HG02852 (cell line): ENCODE results near the gene LY6G6F.

ENCODE experiments used
- ATAC-seq: cut with Tn5 transposase; IDR thresholded peaks from one replicate; pipeline ENCODE4 v1.9.1; 2021; ENCODE audit warnings: mild to moderate bottlenecking, moderate library complexity; ENCODE audit not compliant: unreplicated experiment

The LY6G6F gene, protein sequence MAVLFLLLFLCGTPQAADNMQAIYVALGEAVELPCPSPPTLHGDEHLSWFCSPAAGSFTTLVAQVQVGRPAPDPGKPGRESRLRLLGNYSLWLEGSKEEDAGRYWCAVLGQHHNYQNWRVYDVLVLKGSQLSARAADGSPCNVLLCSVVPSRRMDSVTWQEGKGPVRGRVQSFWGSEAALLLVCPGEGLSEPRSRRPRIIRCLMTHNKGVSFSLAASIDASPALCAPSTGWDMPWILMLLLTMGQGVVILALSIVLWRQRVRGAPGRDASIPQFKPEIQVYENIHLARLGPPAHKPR

DNA sequence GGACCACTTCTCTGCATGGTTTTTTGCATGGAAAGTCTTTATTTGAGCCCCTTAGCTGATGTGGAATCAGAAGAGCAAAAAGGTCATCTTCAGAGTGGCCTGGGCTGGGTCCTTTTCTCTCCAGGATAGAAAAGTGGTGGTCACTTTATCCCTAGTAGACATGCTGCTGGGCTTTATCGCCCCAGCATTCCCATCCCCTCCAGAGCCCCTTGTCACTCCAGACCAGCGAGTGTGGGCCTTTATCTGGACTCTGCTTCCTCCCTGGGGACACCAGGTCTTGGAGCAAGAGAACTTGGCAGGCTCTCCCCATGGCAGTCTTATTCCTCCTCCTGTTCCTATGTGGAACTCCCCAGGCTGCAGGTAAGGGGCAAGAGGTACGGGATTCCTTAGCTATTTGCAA, at the start of gene LY6G6F:
Gene LY6G6F (plus strand): TSS at position 268 of the 400 bp plus-strand sequence. CDS start 41 bp downstream, at position 309.
- no peak for ATAC-seq

DNA sequence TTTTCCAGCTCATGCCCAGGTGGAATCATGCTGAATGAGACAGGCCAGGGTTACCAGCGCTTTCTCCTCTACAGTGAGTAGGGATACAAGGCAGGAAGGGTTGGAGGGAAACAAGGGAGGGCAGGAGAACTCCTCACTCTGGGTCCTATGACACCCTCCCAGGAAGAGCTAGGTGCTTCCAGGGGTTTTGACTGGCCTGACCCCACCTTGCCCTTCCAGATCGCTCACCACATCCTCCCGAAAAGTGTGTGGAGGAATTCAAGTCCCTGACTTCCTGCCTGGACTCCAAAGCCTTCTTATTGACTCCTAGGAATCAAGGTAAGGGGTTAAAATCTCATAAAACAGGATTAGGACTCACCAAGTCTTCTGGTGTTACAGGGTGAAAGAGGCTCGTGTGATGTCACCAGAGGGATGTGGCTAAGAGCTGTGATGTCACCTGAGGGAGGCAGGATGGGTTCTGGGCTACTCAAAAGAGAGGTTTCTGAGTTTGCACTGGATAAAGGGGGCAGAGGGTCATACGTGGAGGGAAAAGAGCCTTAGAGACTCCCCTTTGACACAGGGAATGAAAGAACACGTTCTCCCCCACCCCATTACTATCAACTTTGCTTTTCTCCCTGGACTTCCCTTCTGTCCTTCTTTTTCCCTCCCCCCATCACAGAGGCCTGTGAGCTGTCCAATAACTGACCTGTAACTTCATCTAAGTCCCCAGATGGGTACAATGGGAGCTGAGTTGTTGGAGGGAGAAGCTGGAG, 49.1 kb upstream of the LY6G6F start:
- no peak for ATAC-seq

DNA sequence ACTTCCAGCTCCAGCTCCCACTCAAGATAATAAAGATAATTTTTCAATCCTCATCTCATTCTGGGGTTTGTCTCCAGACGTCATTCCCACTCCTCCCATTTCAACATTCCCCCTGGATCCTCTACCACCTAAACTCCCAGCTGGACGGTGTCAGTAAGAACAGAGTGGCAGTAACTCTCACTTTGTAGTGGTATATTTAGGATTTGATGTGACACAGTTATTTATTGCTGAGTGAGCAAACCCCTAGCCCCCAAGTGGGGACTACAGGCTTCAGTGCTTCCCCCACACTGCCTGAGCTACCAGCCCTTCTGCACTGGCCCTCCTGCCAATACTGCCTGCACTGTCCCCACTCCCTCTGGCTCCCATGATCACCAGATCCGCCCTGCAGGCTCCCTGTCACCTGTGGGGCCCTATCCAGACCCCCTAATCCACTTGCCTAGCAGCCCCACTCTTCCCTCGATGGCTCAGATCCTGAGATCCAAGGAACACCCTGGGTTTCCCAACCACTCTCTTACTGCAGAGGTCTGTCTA, 48.4 kb upstream of the LY6G6F start:
- no peak for ATAC-seq

DNA sequence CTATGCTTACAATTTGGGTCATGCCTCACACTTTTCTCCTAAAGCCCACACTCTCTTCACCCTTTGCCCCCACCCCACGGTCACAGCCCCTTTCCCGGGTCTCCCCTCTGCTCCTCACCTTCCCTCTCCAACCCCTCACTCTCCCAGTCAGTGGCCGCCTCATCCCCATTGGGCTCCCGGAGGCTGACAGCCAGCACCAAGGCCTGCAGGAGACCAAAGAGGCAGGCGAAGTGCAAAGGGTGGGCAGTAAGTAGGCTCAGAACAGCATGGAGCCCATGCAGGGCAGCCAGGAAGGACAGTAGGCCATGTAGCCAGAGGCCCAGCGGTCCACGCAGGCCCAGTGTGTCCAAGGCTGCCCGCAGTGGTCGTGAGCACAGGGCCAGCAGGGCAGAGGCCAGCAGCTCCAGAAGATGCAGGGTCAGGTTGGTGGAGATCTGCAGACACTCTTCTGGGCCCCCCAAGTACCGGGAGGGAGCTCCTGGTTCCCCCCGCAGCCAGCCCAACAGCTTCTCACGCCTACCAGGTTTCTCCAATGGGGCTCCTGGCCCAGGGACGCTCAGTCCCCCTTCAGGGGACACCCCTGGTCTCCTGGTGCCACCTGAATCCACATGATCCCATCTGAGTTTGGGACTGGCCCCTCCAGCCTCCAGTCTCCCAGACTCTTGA, 47.5 kb upstream of the LY6G6F start:
- no peak for ATAC-seq

DNA sequence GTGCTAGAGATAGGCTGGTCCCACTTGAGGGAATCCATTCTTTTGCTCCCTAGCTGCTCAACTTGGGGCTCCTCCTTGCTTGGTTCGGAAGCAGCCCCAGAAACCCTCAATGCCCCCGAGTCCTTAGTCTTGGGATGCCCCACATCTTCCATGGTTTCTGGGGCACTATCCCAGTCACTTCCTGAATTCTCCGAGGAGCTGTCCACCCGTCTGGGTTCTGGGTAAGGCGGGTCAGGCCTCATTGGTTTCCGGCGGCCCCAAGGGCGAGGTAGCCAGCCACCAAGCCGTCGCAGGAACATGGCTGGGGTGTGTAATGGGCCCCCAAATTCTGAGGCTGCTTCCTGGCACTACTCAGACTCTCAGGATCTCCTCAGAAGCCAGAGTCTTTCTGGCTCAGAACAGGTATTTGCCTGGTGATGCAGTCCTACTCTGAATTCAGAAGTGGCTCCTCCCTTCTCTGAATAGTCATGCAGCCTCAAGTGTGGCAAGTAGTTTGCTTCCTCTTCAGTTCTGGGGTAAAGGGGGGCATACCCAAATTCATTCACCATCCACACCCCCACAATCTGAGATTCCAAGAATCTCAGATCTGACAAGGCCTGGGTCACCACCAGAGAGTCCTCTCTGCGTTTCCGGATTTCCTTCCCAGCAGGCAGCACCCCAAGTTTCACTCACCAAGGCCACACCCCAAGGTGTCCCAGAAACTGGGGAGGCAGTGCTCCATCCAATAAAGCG, 46.9 kb upstream of the LY6G6F start:
- ATAC-seq, result no peak

DNA sequence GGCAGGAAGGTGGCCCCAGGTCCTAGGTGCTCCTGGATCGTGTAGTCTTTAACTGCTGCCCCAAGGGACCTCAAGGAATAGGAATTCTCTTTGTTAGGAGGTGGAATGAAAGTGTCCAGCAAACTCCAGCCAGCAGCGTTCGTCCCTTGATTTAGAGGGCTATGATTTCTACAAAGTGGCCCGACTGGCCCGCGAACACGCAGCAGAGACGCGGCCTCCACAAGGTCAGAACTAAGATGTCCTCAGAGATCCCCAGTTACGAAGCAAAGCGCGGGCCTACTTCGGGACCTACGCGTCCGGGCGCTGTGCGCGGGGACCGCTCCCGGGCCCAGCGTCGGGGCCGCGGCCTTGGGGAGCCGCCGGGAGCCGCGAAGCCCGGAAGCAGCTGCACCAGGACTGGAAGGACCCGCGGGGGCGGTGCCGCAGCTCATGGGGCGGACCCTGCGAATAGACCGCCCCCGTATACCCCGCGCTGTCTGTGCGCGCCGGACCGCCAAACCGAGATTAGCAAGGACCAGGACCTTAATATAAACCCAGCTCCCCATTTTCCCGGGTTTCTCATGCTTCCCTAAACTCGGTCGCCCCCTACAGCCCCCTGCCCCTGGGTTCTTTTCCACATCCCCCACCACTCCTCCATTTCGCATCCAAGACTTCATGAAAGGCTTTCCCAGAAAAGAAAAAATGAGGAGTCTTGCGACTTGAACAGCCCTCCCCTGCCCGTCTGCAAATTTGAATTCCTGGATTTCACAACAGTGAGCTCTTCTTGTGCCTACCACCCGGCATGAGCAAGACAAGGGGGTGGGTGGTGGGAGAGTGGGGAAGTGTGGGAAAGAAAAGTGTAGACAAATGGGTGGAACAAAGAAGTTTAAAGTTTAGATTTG, 46.0 kb upstream of the LY6G6F start, which contains the start of gene C6orf47:
Gene C6orf47 (minus strand): TSS at position 398 of the 881 bp plus-strand sequence. CDS start 831 bp downstream, outside the sequence.
- ATAC-seq, result no peak

DNA sequence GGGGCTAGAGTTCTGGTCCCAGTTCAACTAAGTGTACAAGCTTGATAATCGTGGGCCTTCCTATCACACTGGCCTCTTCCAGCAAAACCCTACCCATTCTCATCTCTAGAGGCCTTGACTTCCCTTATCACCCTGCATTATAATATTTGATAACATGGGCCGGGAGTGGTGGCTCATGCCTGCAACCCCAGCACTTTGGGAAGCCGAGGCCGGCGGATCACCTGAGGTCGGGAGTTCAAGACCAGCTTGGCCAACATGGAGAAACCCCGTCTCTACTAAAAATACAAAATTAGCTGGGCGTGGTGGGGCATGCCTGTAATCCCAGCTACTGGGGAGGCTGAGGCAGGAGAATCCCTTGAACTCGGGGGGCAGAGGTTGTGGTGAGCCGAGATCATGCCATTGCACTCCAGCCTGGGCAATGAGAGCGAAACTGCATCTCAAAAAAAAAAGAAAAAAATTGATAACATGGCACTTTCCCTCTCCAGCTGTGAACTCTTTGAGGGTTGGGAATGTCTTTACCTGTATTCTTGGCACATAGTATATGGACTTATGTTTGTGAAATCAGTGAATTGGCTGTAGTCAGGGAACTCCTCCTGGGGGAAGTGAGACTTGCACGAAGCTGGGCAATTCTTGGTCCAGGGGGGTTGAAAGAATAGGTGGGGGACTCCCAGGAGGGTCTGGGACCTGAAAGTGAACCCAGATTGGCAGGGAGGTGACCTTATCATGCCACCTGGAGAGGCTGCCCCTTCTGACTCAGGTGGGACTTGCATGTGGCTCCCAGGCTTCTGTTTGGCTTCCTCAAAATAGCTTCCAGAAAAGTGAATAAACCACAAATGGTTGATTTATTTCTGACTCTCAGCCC, 45.2 kb upstream of the LY6G6F start:
- ATAC-seq, result no peak

DNA sequence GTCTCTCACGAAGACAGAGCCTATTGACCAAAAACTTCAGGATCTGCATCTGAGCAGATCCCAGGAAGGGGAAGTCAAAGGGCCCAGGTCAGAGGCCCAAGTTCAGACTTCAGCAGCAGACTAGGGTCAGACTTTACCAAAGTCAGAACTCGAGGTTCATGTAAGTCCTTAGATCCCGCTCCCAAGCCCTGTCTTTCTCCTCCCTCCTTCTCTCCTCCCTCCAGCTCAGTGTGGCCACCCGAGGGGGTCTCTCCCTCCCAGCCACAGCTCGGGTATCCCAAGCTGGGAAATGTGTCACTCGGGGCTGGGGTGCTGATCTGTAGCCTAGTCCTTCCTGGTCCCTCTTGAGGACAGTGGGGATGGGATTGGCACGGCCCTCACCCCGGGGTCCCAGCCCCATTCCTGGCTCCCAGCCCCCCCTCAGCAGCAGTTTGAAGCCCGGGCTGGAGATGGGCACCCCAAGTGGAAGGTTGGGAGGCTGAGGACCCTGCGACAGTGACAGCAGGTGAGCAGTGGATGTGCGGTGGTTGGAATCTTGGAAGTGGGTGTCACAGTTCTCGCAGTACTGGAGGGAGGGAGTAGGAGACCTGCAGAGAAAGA, 44.4 kb upstream of the LY6G6F start:
- no peak for ATAC-seq

DNA sequence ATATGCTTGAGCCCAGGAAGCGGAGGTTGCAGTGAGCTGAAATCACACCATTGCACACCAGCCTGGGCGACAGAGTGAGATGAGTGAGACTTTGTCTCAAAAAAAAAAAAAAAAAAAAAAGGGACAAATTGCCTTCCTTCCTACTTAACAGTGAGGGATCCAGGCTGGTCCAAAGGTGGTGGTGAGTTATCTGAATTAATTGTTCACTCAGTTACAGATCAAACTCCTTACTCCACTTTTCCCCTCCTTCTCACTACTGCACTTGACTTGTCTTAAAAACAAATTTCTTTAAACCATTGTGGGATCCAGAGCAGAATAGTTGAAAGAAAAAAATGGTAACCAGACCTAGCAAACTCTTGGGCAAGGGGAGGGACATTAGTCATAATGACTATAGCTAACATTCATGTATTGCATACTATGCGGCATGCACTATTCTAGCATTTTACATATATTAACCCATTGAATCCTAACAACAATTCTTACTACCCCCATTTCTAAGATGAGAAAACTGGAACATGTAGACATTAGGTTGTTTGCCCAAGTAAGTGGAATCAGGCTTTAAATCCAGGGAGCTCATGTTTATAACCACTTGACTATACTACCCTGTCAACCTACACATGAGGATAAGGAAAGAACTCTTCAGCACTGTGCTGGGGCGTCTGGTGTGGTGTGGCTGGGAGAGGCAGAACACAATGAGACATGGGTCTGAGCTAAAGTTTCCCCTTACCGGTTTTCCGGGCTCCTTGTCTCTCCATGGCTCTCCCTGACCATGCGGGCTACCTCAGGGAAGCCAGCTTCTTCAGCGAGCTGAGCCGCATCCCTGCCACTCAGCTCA, 43.3 kb upstream of the LY6G6F start:
- ATAC-seq, result no peak

DNA sequence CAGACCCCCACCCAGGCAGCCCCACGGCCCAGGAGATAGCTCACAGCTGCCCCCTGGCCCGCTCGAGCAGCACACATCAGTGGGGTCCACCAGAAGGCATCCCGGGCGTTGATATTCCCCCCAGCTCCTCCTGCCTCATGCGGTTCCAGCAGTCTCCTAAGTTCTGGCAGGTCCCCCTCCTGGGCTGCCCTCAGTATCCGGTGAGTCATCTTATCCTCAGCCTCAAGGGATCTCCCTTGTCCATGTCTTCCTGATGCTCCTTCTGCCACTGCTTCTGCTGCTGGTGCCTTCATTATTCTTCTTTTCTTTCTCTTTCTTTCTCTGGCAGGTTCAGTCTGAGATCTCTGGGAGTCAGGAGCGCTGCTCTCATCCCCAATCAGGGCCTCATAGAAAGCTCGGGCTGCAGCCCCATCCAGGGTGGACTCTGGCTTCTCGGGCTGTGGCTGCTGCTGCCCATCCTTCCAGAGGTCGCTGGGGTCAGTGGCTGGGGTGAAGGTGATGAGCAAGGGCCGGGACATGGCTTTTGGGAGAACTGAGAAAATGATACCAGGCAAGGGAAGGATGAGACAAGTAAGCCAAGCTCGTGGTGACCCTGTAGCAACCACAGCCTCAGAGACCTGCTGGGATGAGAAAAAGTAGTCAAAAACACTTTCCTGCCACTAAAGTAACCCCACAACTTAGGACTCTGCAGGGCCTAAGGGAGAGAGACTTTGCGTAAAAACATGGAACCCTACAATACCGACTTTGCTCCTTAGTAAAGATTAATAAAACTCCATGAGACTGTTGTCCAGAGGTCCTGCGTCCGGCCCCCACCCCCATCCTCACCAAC, 42.5 kb upstream of the LY6G6F start:
- no peak for ATAC-seq

DNA sequence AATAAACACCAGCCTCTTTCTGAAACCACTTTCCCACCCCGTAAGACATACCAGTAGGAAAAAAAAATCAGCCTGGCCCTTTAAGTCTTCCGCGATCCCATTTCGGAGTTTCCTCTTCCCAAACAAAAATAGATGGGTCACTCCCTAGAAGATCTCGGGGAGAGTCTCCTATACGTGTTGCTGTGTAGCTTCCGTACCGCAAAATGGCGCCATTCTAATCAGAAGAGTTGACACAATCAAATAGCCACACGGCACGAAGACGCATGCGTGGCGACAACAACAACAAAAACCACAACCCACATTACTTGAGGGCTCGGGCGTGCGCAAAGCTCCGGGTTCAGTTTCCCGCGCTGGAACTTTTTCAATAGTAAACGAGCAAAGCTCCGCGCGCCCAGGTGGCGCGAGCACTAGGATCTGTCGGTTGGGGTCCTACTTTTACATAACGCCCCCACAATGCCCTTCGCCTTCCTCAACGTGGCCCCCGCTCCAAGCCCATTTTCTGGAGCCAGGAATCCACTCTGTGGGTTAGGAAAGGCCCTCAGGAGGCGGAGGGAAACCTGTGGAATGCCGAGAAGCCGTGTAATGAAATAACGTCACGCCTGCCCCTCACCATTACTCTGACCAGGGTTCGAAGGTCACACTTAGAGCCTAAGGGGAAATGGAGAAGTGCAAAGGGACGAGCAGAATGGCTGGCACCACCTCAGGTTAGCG, 41.7 kb upstream of the LY6G6F start, which contains the start of gene GPANK1:
Gene GPANK1 (minus strand): TSS at position 208 of the 711 bp plus-strand sequence. CDS start 519 bp downstream, outside the sequence.
- no peak for ATAC-seq

DNA sequence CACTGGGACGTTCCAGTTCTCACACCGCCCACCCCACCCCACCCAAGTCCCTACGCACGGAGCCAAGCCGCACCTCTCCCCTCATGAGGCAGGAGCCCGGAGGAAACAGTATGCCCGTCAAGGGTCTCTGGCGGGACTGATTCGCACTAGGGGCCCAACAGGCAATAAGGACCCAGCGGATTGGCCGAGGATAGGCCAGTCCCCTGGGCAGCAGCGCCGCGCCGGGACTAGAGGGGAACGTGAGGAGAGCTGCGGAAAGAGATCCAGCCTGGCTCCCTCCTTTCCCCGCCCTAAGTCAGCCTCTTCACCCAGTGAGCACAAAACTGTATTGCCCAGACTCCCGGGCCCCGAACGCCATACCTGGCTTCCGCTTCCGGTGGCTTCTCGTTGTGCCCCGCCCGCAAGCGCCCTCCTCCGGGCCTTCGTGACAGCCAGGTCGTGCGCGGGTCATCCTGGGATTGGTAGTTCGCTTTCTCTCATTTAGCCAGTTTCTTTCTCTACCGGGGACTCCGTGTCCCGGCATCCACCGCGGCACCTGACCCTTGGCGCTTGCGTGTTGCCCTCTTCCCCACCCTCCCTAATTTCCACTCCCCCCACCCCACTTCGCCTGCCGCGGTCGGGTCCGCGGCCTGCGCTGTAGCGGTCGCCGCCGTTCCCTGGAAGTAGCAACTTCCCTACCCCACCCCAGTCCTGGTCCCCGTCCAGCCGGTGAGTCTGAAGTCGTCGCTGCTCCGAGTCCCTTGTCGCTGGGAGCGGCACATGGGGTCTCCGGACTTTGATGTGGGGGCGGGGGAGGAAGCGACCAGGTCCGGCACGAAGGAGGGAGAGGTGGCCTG, 40.9 kb upstream of the LY6G6F start, which contains the start of gene CSNK2B:
Gene CSNK2B (plus strand): TSS at position 580 of the 836 bp plus-strand sequence. CDS start 752 bp downstream, outside the sequence.
- ATAC-seq, result peak; percentile 78

DNA sequence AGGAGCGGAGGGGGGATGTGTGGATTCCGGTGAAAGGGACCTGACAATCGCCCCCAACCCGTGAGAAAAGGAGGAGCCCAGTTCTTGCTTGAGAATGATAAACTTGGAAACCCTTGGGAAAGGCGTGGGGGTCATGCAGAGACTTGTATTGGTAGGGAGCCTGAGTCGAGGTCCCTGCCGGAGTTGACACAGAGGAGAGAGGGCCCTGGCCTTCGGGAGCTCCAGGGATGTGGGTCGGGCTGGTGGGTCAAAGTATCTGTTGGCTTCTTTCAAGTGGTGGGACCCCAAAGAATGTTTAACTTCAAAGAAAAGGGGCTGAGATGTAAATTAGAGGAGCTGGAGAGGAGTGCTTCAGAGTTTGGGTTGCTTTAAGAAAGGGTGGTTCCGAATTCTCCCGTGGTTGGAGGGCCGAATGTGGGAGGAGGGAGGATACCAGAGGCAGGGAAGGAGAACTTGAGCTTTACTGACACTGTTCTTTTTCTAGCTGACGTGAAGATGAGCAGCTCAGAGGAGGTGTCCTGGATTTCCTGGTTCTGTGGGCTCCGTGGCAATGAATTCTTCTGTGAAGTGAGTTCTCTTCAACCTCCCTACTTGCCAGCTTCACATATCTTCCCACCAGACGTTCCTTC, 40.2 kb upstream of the LY6G6F start:
- no peak for ATAC-seq

DNA sequence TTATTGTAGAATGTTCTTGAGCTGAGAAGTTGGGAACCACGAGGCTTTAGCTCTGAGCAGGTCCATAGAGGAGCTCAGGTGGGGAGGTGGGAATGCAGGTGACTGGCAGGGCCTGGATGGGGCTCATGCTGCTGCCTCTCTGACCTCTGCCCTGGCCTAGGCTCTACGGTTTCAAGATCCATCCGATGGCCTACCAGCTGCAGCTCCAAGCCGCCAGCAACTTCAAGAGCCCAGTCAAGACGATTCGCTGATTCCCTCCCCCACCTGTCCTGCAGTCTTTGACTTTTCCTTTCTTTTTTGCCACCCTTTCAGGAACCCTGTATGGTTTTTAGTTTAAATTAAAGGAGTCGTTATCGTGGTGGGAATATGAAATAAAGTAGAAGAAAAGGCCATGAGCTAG, 37.0 kb upstream of the LY6G6F start, which contains the start of gene LY6G5B:
Gene LY6G5B (plus strand): TSS at position 301 of the 400 bp plus-strand sequence. CDS start 975 bp downstream, outside the sequence.
- ATAC-seq, result no peak
